ENCODE data around the gene CREG2.

DNA sequence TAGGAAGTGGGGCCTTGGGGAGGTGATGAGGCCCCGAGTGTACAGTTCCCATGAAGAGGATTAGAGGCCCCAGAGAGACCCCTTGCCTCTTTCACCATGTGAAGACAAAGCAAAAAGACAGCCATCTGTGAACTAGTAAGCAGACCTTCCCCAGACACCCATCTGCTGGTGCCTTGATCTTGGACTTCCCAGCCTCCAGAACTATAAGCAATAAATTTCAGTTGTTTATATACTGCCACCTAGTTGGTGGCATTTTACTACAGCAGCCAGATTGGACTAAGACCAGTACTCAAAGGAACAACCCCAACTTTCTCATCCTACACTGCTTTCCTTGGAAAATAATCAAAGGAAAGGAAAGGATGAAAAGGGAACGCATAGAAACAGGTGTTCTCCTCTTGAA is 27.9 kb upstream of the CREG2 start:
- TF ChIP-seq ZNF462 (CRISPR knock-in tag; IDR thresholded peaks at IDR 0.05) (no peak), CREB1 (CRISPR knock-in tag; IDR thresholded peaks at IDR 0.05; ENCODE audit: low read depth) (no peak), EZH2phosphoT487 (IDR thresholded peaks at IDR 0.05; ENCODE audit: unreplicated experiment) (no peak), EZH2 (IDR thresholded peaks at IDR 0.05; ENCODE audit: low read depth, unreplicated experiment) (no peak)
- TF ChIP-seq, protein P1, sequence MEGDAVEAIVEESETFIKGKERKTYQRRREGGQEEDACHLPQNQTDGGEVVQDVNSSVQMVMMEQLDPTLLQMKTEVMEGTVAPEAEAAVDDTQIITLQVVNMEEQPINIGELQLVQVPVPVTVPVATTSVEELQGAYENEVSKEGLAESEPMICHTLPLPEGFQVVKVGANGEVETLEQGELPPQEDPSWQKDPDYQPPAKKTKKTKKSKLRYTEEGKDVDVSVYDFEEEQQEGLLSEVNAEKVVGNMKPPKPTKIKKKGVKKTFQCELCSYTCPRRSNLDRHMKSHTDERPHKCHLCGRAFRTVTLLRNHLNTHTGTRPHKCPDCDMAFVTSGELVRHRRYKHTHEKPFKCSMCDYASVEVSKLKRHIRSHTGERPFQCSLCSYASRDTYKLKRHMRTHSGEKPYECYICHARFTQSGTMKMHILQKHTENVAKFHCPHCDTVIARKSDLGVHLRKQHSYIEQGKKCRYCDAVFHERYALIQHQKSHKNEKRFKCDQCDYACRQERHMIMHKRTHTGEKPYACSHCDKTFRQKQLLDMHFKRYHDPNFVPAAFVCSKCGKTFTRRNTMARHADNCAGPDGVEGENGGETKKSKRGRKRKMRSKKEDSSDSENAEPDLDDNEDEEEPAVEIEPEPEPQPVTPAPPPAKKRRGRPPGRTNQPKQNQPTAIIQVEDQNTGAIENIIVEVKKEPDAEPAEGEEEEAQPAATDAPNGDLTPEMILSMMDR (conservative IDR thresholded peaks at IDR 0.05; ENCODE audit: low read depth in 2 of 2): peak in 1 of 2 experiments; percentile 16; a peak in 2 of 4 replicates

Measured in GM23338 (cell line).